Measurements from ENCODE around the gene TEKTIP1. TPM values are rescaled to one million over a fixed set of nuclear protein-coding genes. Genes with fewer than 3 reads are reported as not detected.

The TEKTIP1 gene
- total RNA-seq, 1 experiment from 2014 or later: 0.49 TPM

DNA sequence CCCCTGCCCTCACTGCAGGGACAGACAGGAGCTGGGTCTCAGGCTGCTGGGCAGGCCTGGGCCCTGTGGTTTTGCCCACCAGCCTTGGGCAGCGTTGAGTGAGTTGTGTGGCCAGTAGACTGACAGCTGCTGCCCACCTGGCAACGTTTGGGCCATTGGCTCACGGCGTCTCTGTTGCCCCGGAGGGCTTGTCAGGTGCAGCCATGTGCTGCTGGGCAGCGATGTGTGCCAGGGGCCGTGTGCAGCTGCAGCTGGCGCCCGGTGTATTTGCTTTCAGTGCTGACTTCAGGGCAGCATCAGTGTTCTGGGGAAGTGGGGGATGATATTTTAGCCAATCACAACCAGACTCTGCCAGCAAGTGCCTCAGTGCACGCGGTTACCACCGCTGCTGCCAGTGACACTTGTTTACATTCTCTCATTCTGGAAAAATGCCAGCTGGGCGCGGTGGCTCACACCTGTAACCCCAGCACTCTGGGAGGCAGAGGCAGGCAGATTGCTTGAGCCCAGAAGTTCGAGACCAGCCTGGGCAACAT is 22.2 kb upstream of the TEKTIP1 start:
- CTCF ChIA-PET: no interaction called here
- POLR2A ChIA-PET: interaction anchor here (0.6 to 1.3 kb wide), 2 partner anchors 16 to 441 kb away, joined by 3 read pairs; partner anchors contain the start of gene DOHH
- BruUV-seq (replicated peaks): no TSS peak
- TF ChIP-seq CTCF (IDR thresholded peaks at IDR 0.05; ENCODE audit: unreplicated experiment): no peak
- intact Hi-C loops (cut with micrococcal nuclease): no loop called here
- Mint-ChIP-seq H3K4me1 (ENCODE audit: insufficient read depth, unreplicated experiment) (peaks cover 11% of the 10 kb centered on the region), H3K4me3 (ENCODE audit: unreplicated experiment) (no peak overlapping the region), H3K27me3 (ENCODE audit: insufficient read depth, unreplicated experiment) (no peaks in the 10 kb centered on the region), H3K27ac (ENCODE audit: low read depth, unreplicated experiment) (no peak overlapping the region), H3K9me3 (ENCODE audit: unreplicated experiment) (no peaks in the 10 kb centered on the region), H3K36me3 (ENCODE audit: insufficient read depth, unreplicated experiment) (peaks cover 18% of the 10 kb centered on the region)
- peak; percentile 43 for DNase-seq (ENCODE audit: unreplicated experiment)

- Mint-ChIP-seq H3K4me3 (ENCODE audit: unreplicated experiment) (no peak overlapping the region), H3K4me1 (ENCODE audit: insufficient read depth, unreplicated experiment) (peaks cover 11% of the 10 kb centered on the region), H3K27ac (ENCODE audit: low read depth, unreplicated experiment) (no peak overlapping the region), H3K27me3 (ENCODE audit: insufficient read depth, unreplicated experiment) (no peaks in the 10 kb centered on the region), H3K36me3 (ENCODE audit: insufficient read depth, unreplicated experiment) (peaks cover 23% of the 10 kb centered on the region), H3K9me3 (ENCODE audit: unreplicated experiment) (no peaks in the 10 kb centered on the region)
- POLR2A ChIA-PET: no interaction called here
- TF ChIP-seq CTCF (IDR thresholded peaks at IDR 0.05; ENCODE audit: unreplicated experiment): no peak
- no peak for DNase-seq (ENCODE audit: unreplicated experiment)
- no TSS peak for BruUV-seq (replicated peaks)
- intact Hi-C loops (cut with micrococcal nuclease): no loop called here
- CTCF ChIA-PET: interaction anchor here (1.3 kb wide), 1 partner anchor 45 kb away, joined by 3 read pairs; no protein-coding TSS in a partner anchor
Observed at GRCh38 chr19:3517638-3518037, 21.3 kb upstream of the TEKTIP1 start.

- H3K27ac Mint-ChIP-seq (ENCODE audit: low read depth, unreplicated experiment): no peak overlapping the region
- no peak for DNase-seq (ENCODE audit: unreplicated experiment)
- POLR2A ChIA-PET: interaction anchor here (0.6 kb wide), 1 partner anchor 725 kb away, joined by 4 read pairs; no protein-coding TSS in a partner anchor
- intact Hi-C loops (cut with micrococcal nuclease): no loop called here
- CTCF ChIA-PET: interaction anchor here (0.7 to 1.3 kb wide), 2 partner anchors 28 to 45 kb away, joined by 3 read pairs; no protein-coding TSS in a partner anchor
- no peak overlapping the region for H3K4me3 Mint-ChIP-seq (ENCODE audit: unreplicated experiment)
- no TSS peak for BruUV-seq (replicated peaks)
- no peak for TF ChIP-seq CTCF (IDR thresholded peaks at IDR 0.05; ENCODE audit: unreplicated experiment)
- peaks cover 23% of the 10 kb centered on the region for H3K36me3 Mint-ChIP-seq (ENCODE audit: insufficient read depth, unreplicated experiment)
- peaks cover 11% of the 10 kb centered on the region for H3K4me1 Mint-ChIP-seq (ENCODE audit: insufficient read depth, unreplicated experiment)
- H3K9me3 Mint-ChIP-seq (ENCODE audit: unreplicated experiment): no peaks in the 10 kb centered on the region
- H3K27me3 Mint-ChIP-seq (ENCODE audit: insufficient read depth, unreplicated experiment): no peaks in the 10 kb centered on the region
Observed at GRCh38 chr19:3518255-3518654, 20.7 kb upstream of the TEKTIP1 start.

DNA sequence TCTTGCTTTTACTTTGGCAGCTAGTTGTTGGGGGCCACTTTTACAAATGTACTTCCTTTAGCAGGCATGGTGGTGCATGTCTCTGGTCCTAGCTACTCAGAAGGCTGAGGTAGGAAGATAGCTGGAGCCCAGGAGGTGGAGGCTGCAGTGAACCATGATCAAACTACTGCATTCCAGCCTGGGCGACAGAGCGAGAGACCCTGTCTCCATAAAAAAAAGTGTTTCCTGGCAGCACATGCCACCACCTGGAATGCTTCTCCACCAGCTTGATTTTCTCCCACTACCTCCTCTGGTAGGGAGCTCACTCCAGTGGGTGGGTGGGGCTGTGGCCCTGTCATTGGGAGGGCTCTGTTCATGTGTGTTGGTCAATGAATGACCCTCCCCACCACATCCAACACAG is 20.3 kb upstream of the TEKTIP1 start:
- BruUV-seq (replicated peaks): no TSS peak
- Mint-ChIP-seq H3K27ac (ENCODE audit: low read depth, unreplicated experiment) (no peak overlapping the region), H3K9me3 (ENCODE audit: unreplicated experiment) (no peaks in the 10 kb centered on the region), H3K27me3 (ENCODE audit: insufficient read depth, unreplicated experiment) (no peaks in the 10 kb centered on the region), H3K4me3 (ENCODE audit: unreplicated experiment) (no peak overlapping the region), H3K4me1 (ENCODE audit: insufficient read depth, unreplicated experiment) (peaks cover 11% of the 10 kb centered on the region), H3K36me3 (ENCODE audit: insufficient read depth, unreplicated experiment) (peaks cover 24% of the 10 kb centered on the region)
- CTCF ChIA-PET: interaction anchor here (0.6 to 2.2 kb wide), 4 partner anchors 7 to 46 kb away, joined by 3 to 5 read pairs (median 3); partner anchors contain the start of gene TEKTIP1
- POLR2A ChIA-PET: interaction anchor here (0.6 kb wide), 1 partner anchor 725 kb away, joined by 4 read pairs; no protein-coding TSS in a partner anchor
- no peak for DNase-seq (ENCODE audit: unreplicated experiment)
- TF ChIP-seq CTCF (IDR thresholded peaks at IDR 0.05; ENCODE audit: unreplicated experiment): no peak
- intact Hi-C loops (cut with micrococcal nuclease): no loop called here
